ENCODE measurements around the gene VMAC. TPM values are rescaled to one million over a fixed set of nuclear protein-coding genes. Genes with fewer than 3 reads are reported as not detected.

The VMAC gene
- total RNA-seq, 1 donor from 2014 or later: 2.5 TPM

- Histone ChIP-seq H3K4me3 (no peak overlapping the region), H3K27me3 (ENCODE audit: low read depth) (no peaks in the 10 kb centered on the region), H3K4me1 (peaks cover 45% of the 10 kb centered on the region), H3K9me3 (replicated peaks) (no peaks in the 10 kb centered on the region), H3K27ac (replicated peaks) (no peak overlapping the region), H3K36me3 (peaks cover 33% of the 10 kb centered on the region)
- intact Hi-C loops (cut with micrococcal nuclease): no loop called here
- no peak for TF ChIP-seq CTCF (IDR thresholded peaks at IDR 0.05; ENCODE audit: borderline replicate concordance)
- DNase-seq: no peak
Observed at GRCh38 chr19:5899728-5900526, 4.7 kb upstream of the VMAC start.

- Histone ChIP-seq H3K27me3 (ENCODE audit: low read depth) (no peaks in the 10 kb centered on the region), H3K4me3 (no peak overlapping the region), H3K36me3 (peaks cover 22% of the 10 kb centered on the region), H3K9me3 (replicated peaks) (no peaks in the 10 kb centered on the region), H3K4me1 (peaks cover 45% of the 10 kb centered on the region), H3K27ac (replicated peaks) (no peak overlapping the region)
- intact Hi-C loops (cut with micrococcal nuclease): no loop called here
- no peak for TF ChIP-seq CTCF (IDR thresholded peaks at IDR 0.05; ENCODE audit: borderline replicate concordance)
- no peak for DNase-seq
Observed at GRCh38 chr19:5900976-5901375, 3.7 kb upstream of the VMAC start.

DNA sequence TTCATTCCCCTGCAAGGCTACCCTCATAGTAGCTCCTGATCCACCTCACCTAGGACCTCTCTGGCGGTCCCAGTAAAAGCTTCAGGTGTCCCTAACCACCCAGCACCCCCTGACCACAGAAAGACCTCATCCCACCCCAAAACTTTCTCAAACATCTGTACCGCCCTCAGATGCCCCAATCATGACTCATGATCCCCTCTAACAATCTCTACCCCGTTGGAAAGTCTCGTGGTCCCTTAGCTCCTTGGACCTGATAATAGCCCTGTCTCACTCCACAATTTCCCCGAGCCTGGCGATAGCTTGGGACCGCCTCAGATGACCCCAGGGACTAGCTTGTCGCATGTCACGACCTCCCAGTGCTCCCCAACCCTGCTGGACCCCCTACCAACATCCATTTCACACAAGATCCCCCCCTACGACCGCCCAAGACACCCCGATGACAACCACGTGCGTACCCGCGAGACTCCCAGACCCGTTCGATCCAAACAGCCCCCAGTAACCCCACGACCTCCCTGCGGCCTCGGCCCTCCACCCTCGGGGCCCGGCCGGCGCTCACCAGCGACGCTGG lies 1.5 kb upstream of the VMAC start:
- intact Hi-C loops (cut with micrococcal nuclease): no loop called here
- TF ChIP-seq CTCF (IDR thresholded peaks at IDR 0.05; ENCODE audit: borderline replicate concordance): no peak
- Histone ChIP-seq H3K9me3 (replicated peaks) (no peaks in the 10 kb centered on the region), H3K4me3 (peak overlapping the region; percentile 80), H3K36me3 (peaks cover 8% of the 10 kb centered on the region), H3K27me3 (ENCODE audit: low read depth) (no peaks in the 10 kb centered on the region), H3K27ac (replicated peaks) (peak overlapping the region; percentile 97), H3K4me1 (peaks cover 47% of the 10 kb centered on the region)
- no peak for DNase-seq

DNA sequence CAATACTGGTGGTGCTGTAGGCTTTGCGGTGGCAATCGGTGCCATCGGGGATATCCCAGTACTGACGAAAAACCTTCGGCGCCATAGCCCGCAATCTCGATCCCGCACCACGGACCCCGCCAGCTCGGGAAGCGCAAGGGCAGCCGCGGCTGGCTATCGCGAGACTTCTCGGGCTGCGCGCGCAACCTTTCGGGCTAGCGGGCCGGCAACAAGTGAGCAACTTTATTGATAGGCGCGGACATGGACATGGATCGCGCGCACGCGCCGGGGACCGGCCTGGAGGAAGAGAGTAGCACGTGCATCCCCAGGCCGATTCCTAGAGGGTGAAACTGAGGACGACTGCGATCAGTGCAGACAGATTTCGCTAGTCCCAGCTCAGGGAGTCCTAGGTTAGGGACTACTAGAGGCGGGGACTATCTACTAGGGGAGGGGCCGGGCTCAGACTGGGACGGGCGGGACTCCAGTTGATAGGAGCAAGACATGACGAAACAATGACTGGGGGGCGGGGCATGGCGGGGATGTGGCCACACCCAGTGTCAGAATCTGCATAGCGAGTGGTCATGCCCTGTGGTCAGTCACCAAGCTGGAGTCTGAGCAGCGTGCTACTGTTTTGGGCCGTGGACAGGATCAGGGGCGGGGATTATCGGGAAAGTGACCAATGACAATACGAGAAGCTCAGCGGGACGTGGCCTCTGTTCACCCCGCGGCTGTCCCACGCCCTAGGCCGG lies 884 bp upstream of the VMAC start, which contains the start of gene NDUFA11:
TSS of gene NDUFA11 (minus strand) at position 167 of the 728 bp plus-strand sequence. CDS start at position 85, 82 bp downstream.
- H3K36me3 ChIP-seq: peaks cover 10% of the 10 kb centered on the region
- peak within 1 kb of the TSS; percentile 80 for H3K4me3 ChIP-seq
- peak within 1 kb of the TSS; percentile 97 for H3K27ac ChIP-seq (replicated peaks)
- H3K27me3 ChIP-seq (ENCODE audit: low read depth): no peaks in the 10 kb centered on the region
- peaks cover 47% of the 10 kb centered on the region for H3K4me1 ChIP-seq
- no peaks in the 10 kb centered on the region for H3K9me3 ChIP-seq (replicated peaks)
- TF ChIP-seq CTCF (IDR thresholded peaks at IDR 0.05; ENCODE audit: borderline replicate concordance): no peak
- intact Hi-C loops (cut with micrococcal nuclease): no loop called here
- DNase-seq: peak; percentile 99

DNA sequence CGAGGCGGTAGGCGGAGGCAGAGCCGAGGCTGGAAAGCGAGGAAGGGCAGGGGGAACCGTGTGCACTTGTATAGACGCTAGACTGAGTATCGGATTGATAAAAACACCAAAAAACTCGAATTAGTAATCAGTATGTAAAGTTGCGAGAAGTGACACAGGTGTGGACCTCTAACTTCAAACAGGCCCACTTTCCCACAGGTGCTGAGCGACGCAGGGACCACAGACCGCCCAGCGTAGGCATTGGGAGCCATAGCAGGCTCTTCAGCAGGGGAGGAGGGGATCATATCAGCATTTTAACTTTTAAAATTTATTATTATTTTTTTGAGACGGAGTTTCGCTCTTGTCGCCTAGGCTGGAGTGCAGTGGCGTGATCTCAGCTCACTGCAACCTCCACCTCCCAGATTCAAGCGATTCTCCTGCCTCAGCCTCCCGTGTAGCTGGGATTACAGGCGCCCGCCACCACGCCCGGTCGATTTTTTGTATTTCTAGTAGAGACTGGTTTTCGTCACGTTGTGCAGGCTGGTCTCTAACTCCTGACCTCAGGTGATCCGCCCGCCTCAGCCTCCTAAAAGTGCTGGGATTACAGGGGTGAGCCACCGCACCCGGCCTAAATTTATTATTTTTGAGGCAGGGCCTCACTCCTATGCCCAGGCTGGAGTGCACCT lies 574 bp downstream of the VMAC start:
- Histone ChIP-seq H3K36me3 (peaks cover 25% of the 10 kb centered on the region), H3K27ac (replicated peaks) (peak overlapping the region; percentile 97), H3K4me3 (peak overlapping the region; percentile 80), H3K9me3 (replicated peaks) (no peaks in the 10 kb centered on the region), H3K4me1 (peaks cover 47% of the 10 kb centered on the region), H3K27me3 (ENCODE audit: low read depth) (no peaks in the 10 kb centered on the region)
- no peak for TF ChIP-seq CTCF (IDR thresholded peaks at IDR 0.05; ENCODE audit: borderline replicate concordance)
- DNase-seq: no peak
- intact Hi-C loops (cut with micrococcal nuclease): no loop called here

Measured in left ventricle myocardium inferior (tissue), 1 donor.